CD14-positive monocyte (primary cell): ENCODE results near the gene PXDN. TPM values are rescaled to one million over a fixed set of nuclear protein-coding genes. Genes with fewer than 3 reads are reported as not detected.

Experiments used
- DNase-seq, 3 donors: peaks; one replicate each; pipeline ENCODE4 v3.0.0-alpha.2; 2011 to 2022
- H2AFZ ChIP-seq: 2 replicates; pipeline ENCODE4 v1.6.0; 2012; ENCODE audit warnings: mild to moderate bottlenecking, low read depth, low read length, inconsistent platforms; ENCODE audit not compliant: insufficient read depth, poor library complexity, severe bottlenecking
- H3K27ac ChIP-seq, 2 donors: 1 replicate in 1 of 2; 2 replicates in 1 of 2; pipeline ENCODE4 v1.5.1; 2012 to 2013; ENCODE audit warnings: low read length in 2 of 2, control low read depth in 1 of 2, inconsistent platforms in 1 of 2, low read depth in 1 of 2, mild to moderate bottlenecking in 1 of 2
- H3K27me3 ChIP-seq, 2 donors: one replicate each; pipeline versions ENCODE4 v1.6.0 to v1.6.1; 2011 to 2013; ENCODE audit warnings: low read length in 2 of 2; ENCODE audit not compliant: control insufficient read depth in 2 of 2, insufficient read depth in 2 of 2
- H3K36me3 ChIP-seq, 2 donors: replicated peaks in 1 of 2; 1 replicate in 1 of 2; 2 replicates in 1 of 2; pipeline versions ENCODE4 v1.5.1 to v1.6.1; 2012 to 2013; ENCODE audit warnings: low read length in 2 of 2, control low read depth in 1 of 2, inconsistent platforms in 1 of 2, mild to moderate bottlenecking in 1 of 2; ENCODE audit not compliant: insufficient read depth in 2 of 2, control insufficient read depth in 1 of 2
- H3K4me1 ChIP-seq, 2 donors: 1 replicate in 1 of 2; 2 replicates in 1 of 2; pipeline versions ENCODE4 v1.5.1 to v1.6.1; 2012 to 2013; ENCODE audit warnings: low read length in 2 of 2, control low read depth in 1 of 2, inconsistent platforms in 1 of 2, mild to moderate bottlenecking in 1 of 2, moderate library complexity in 1 of 2; ENCODE audit not compliant: insufficient read depth in 2 of 2, control insufficient read depth in 1 of 2
- H3K4me2 ChIP-seq: replicated peaks from 2 replicates; pipeline ENCODE3; 2012; ENCODE audit warnings: low read length, moderate library complexity, mild to moderate bottlenecking; ENCODE audit not compliant: poor library complexity, severe bottlenecking; ENCODE audit errors: extremely low read depth
- H3K4me3 ChIP-seq, 3 experiments: fragments of 200-600 bp in 1 of 3; sonication (generic) in 1 of 3; replicated peaks in 1 of 3; 1 replicate in 2 of 3; 2 replicates in 1 of 3; pipeline ENCODE4 v1.5.1; 2011 to 2013; ENCODE audit warnings: low read length in 3 of 3, mild to moderate bottlenecking in 3 of 3, control low read depth in 2 of 3, low read depth in 2 of 3, inconsistent platforms in 1 of 3, moderate library complexity in 1 of 3
- H3K79me2 ChIP-seq: 2 replicates; pipeline ENCODE4 v1.6.0; 2012; ENCODE audit warnings: mild to moderate bottlenecking, control low read depth, inconsistent platforms, low read length, moderate library complexity; ENCODE audit not compliant: insufficient read depth
- H3K9ac ChIP-seq: 2 replicates; pipeline ENCODE4 v1.6.0; 2017; ENCODE audit warnings: low read length, mild to moderate bottlenecking; ENCODE audit not compliant: insufficient read depth, poor library complexity, severe bottlenecking
- H3K9me3 ChIP-seq, 2 donors: replicated peaks in 1 of 2; 1 replicate in 1 of 2; 2 replicates in 1 of 2; pipeline versions ENCODE4 v1.5.1 to v1.6.1; 2012 to 2013; ENCODE audit warnings: low read length in 2 of 2, control low read depth in 1 of 2; ENCODE audit not compliant: control insufficient read depth in 1 of 2, insufficient read depth in 1 of 2
- H4K20me1 ChIP-seq: 2 replicates; pipeline ENCODE4 v1.6.0; 2012; ENCODE audit warnings: mild to moderate bottlenecking, low read length, control low read depth, moderate library complexity; ENCODE audit not compliant: insufficient read depth
- H3K27ac Mint-ChIP-seq, 7 donors: one replicate each; pipeline ENCODE4 v1.8.0; 2020; ENCODE audit warnings: mild to moderate bottlenecking in 7 of 7, mixed read lengths in 7 of 7, moderate library complexity in 6 of 7, inconsistent platforms in 2 of 7
- H3K27me3 Mint-ChIP-seq, 3 donors: one replicate each; pipeline ENCODE4 v1.8.0; 2021 to 2022; ENCODE audit warnings: low read depth in 3 of 3, mild to moderate bottlenecking in 3 of 3, mixed read lengths in 3 of 3, moderate library complexity in 3 of 3, inconsistent platforms in 1 of 3
- H3K36me3 Mint-ChIP-seq, 2 donors: one replicate each; pipeline ENCODE4 v1.8.0; 2020; ENCODE audit warnings: mixed read lengths in 2 of 2, inconsistent platforms in 1 of 2, mild to moderate bottlenecking in 1 of 2
- H3K4me1 Mint-ChIP-seq: one replicate; pipeline ENCODE4 v1.8.0; 2020; ENCODE audit warnings: mild to moderate bottlenecking, mixed read lengths
- H3K4me3 Mint-ChIP-seq, 2 donors: one replicate each; pipeline ENCODE4 v1.8.0; 2020; ENCODE audit warnings: mild to moderate bottlenecking in 2 of 2, mixed read lengths in 2 of 2, moderate library complexity in 1 of 2
- H3K9me3 Mint-ChIP-seq, 7 donors: one replicate each; pipeline ENCODE4 v1.8.0; 2020 to 2022; ENCODE audit warnings: mixed read lengths in 7 of 7, mild to moderate bottlenecking in 6 of 7, moderate library complexity in 6 of 7, inconsistent platforms in 2 of 7
- WGBS: methylation state at CpG from one replicate; pipeline ENCODE4 v1.1.5; 2013; ENCODE audit warnings: missing lambda C conversion rate; ENCODE audit not compliant: insufficient coverage; 5-methylcytosine and 5-hydroxymethylcytosine counted together
- intact Hi-C, 2 donors: fragments of 100-400 bp; cut with micrococcal nuclease; formaldehyde crosslinking; loops; one replicate each; pipeline versions ENCODE4 v1.15.0 to v1.15.1; 2023
- polyA plus RNA-seq, 3 donors: library from polyadenylated mRNA; depleted of rRNA in 1 of 3; unstranded in 2 of 3; stranded (reverse) in 1 of 3; fragments of 300-500 nt in 2 of 3; fragments of >200 nt in 1 of 3; fragmentation: Illumina TruSeq in 2 of 3; gene quantifications; 1 replicate in 2 of 3; 2 replicates in 1 of 3; pipeline ENCODE4 v1.2.3, GENCODE V29; 2012 to 2021
- TF ChIP-seq, protein P1 (sequence below): fragments of 200-600 bp; IDR thresholded peaks from one replicate; pipeline ENCODE4 v1.8.0; 2022; ENCODE audit warnings: antibody characterized with exemption, mild to moderate bottlenecking

The PXDN gene
- polyA plus RNA-seq, 3 donors = not detected

DNA sequence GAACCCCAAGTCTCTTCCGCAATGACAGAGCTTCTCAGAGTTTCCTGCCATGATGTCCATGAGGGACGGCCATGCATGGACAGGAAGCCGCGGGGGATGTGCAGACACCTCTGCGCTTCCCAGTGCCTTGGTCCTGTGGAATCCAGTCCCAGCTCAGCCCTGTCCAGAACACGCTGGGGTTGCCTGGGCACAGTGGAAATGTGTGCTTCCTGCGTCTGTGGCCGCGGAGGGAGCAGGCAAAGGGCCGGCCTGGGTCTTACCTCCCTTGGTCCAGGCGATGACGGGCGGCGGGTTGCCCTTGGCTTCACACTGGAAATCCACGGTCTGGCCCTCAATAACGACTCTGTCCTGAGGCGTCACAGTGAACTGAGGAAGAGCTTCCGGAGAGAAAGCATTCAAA lies 79.6 kb downstream of the PXDN start:
- no peak for DNase-seq
- H3K27me3 ChIP-seq = no peaks in the 10 kb centered on the region
- H3K27ac Mint-ChIP-seq = no peak overlapping the region
- no peaks in the 10 kb centered on the region for H4K20me1 ChIP-seq
- H3K9me3 Mint-ChIP-seq = no peaks in the 10 kb centered on the region
- H3K4me1 Mint-ChIP-seq = no peaks in the 10 kb centered on the region
- no peaks in the 10 kb centered on the region for H3K4me1 ChIP-seq
- H3K4me3 Mint-ChIP-seq = no peak overlapping the region
- H3K9ac ChIP-seq = no peak overlapping the region
- no peaks in the 10 kb centered on the region for H3K36me3 ChIP-seq
- peaks cover 0 to 3% (median 0%) of the 10 kb centered on the region in 3 donors for H3K27me3 Mint-ChIP-seq
- no peaks in the 10 kb centered on the region for H3K79me2 ChIP-seq
- intact Hi-C loops = no loop called here
- H3K4me3 ChIP-seq = no peak overlapping the region
- H3K4me2 ChIP-seq = no peak overlapping the region
- TF ChIP-seq, protein P1, sequence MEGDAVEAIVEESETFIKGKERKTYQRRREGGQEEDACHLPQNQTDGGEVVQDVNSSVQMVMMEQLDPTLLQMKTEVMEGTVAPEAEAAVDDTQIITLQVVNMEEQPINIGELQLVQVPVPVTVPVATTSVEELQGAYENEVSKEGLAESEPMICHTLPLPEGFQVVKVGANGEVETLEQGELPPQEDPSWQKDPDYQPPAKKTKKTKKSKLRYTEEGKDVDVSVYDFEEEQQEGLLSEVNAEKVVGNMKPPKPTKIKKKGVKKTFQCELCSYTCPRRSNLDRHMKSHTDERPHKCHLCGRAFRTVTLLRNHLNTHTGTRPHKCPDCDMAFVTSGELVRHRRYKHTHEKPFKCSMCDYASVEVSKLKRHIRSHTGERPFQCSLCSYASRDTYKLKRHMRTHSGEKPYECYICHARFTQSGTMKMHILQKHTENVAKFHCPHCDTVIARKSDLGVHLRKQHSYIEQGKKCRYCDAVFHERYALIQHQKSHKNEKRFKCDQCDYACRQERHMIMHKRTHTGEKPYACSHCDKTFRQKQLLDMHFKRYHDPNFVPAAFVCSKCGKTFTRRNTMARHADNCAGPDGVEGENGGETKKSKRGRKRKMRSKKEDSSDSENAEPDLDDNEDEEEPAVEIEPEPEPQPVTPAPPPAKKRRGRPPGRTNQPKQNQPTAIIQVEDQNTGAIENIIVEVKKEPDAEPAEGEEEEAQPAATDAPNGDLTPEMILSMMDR = no peak
- 94% methylated on average over 18 of the region's 18 CpGs for WGBS
- H3K36me3 Mint-ChIP-seq = no peaks in the 10 kb centered on the region
- H3K9me3 ChIP-seq = no peaks in the 10 kb centered on the region
- no peak overlapping the region for H3K27ac ChIP-seq
- no peak overlapping the region for H2AFZ ChIP-seq

DNA sequence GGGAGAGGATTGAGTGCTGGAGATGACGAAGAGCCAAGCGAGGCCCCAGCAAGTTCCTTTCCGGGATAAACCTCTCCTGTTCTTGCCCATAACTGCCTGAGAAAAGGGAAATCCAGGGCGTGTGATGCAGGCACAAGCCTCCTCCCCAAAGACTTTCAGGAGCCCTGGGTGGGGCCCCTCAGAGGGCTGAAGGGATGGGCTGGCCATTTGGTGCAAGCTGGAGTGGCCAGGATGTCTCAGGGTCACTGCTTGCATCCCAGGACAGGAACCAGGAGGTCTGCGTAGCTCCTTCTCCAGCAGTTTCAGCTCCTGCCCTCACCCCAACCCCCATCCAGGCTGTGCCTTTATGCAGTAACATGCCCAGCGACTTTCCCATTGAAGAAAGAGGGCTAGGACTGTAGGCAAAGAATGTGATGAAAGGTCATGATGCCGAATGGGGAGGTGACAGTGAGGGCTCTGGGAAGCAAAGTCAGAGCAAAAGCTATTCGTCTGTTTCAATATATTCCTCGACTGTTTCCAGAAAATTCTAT lies 80.2 kb downstream of the PXDN start:
- Histone ChIP-seq H2AFZ (no peak overlapping the region), H3K36me3 (no peaks in the 10 kb centered on the region), H3K9me3 (no peaks in the 10 kb centered on the region), H3K79me2 (no peaks in the 10 kb centered on the region), H3K4me2 (no peak overlapping the region), H3K27me3 (no peaks in the 10 kb centered on the region), H3K4me3 (no peak overlapping the region), H3K27ac (no peak overlapping the region), H4K20me1 (no peaks in the 10 kb centered on the region), H3K4me1 (no peaks in the 10 kb centered on the region), H3K9ac (no peak overlapping the region)
- TF ChIP-seq, protein P1 = no peak
- no peak for DNase-seq
- H3K9me3 Mint-ChIP-seq = no peaks in the 10 kb centered on the region
- intact Hi-C loops = no loop called here
- H3K27me3 Mint-ChIP-seq = peaks cover 0 to 3% (median 0%) of the 10 kb centered on the region in 3 donors
- no peaks in the 10 kb centered on the region for H3K4me1 Mint-ChIP-seq
- no peak overlapping the region for H3K4me3 Mint-ChIP-seq
- WGBS = 100% methylated on average over 1 of the region's 9 CpGs
- no peaks in the 10 kb centered on the region for H3K36me3 Mint-ChIP-seq
- H3K27ac Mint-ChIP-seq = no peak overlapping the region
